GM18861 (cell line): Measurements from ENCODE around the gene USP11.
A peak's percentile ranks its signal among the peaks of the same experiment; 100 is the strongest.

ENCODE experiments used
- ATAC-seq: cut with Tn5 transposase; IDR thresholded peaks from one replicate; pipeline ENCODE4 v1.9.1; 2021; ENCODE audit not compliant: unreplicated experiment

The USP11 gene

DNA sequence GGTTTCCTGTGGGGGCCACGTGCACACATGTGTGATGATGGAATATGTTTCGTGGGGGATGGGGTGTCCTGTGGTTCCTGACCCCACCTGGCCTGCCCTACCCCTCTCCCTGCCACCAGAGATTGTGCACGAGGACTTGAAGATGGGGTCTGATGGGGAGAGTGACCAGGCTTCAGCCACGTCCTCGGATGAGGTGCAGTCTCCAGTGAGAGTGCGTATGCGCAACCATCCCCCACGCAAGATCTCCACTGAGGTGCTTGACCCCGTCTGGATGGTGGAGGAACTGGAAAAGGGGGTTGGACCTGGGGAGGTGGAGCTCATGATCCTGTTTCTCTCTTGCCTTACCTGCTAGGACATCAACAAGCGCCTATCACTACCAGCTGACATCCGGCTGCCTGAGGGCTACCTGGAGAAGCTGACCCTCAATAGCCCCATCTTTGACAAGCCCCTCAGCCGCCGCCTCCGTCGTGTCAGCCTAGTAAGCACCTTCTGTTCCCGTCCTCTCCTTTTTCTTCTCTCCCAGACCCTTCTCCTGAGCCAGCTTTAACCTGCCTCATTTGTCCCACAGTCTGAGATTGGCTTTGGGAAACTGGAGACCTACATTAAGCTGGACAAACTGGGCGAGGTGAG is 8.4 kb upstream of the USP11 start:
- ATAC-seq: no peak

DNA sequence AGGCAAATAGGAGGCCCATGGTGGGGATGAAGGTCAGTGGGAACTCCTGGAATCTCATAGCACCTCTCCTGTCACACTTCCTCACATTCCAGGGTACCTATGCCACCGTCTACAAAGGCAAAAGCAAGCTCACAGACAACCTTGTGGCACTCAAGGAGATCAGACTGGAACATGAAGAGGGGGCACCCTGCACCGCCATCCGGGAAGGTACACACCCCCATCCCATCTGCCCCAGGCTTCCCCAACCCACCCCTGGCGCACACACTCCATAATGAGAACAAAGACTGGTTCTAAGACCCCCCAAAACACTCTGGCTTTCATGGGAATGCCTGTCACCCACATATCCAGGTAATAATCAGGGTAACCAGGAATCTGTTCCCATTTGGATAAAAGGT is 7.9 kb upstream of the USP11 start:
- no peak for ATAC-seq

- ATAC-seq: no peak
Observed at GRCh38 chrX:47226071-47226470, 6.7 kb upstream of the USP11 start.

DNA sequence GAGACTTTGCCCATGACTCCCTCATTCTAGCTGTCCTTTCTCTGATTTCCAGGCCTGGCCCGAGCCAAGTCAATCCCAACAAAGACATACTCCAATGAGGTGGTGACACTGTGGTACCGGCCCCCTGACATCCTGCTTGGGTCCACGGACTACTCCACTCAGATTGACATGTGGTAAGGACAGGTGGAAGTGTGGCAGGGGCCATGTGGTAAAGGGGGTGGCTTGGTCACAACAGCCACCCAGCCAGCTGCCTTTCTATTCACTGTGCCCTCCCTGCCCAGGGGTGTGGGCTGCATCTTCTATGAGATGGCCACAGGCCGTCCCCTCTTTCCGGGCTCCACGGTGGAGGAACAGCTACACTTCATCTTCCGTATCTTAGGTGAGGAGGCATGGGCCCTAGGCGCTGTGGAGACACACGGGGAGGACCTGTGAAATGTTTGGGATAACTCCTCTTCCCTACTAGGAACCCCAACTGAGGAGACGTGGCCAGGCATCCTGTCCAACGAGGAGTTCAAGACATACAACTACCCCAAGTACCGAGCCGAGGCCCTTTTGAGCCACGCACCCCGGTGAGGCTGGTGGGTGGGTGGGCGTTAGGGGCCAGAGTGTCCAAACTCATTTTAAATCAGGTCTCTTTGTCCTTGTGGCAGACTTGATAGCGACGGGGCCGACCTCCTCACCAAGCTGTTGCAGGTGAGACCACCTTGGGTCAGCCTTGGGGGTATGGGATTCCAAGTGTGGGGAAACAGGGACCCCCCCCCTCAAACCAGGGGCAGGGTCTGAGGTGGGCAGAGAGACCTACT is 6.1 kb upstream of the USP11 start:
- ATAC-seq: no peak

DNA sequence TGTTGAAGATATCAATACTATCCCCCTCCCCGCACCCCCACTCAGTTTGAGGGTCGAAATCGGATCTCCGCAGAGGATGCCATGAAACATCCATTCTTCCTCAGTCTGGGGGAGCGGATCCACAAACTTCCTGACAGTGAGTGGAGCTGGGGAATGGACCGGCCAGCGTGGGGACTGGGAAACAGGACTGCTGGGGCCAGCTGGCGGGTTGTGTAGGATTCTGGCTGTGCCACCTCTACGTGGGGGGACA is 5.5 kb upstream of the USP11 start:
- no peak for ATAC-seq

DNA sequence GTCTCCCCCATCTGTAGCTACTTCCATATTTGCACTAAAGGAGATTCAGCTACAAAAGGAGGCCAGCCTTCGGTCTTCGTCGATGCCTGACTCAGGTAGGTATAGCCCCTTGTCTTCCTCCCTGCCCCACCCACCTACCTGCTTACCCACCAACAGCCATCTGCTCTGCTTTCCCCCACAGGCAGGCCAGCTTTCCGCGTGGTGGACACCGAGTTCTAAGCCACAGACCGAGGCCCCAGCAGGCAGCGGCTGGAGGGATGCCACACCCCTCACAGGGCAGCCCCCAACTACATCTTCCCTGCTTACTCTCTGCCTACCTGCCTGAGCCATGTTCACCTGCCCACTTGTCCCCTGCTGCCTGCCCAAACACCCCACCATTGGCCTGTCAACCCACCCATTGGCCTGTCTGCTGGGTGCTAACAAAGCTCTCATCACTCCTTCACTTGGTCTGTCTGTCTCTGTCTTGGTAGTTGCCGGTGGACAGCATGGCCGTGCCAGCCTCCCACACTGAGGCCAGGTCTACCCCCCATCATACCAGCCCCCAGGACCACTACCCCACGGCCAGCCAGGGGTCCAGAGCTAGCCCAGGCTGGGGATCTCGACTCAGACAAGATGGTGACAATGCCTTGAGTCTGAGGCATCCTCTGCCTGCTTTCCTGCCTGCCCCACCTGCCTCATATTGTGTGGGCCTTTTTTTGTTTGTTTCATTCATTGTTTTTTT is 4.1 kb upstream of the USP11 start:
- no peak for ATAC-seq

DNA sequence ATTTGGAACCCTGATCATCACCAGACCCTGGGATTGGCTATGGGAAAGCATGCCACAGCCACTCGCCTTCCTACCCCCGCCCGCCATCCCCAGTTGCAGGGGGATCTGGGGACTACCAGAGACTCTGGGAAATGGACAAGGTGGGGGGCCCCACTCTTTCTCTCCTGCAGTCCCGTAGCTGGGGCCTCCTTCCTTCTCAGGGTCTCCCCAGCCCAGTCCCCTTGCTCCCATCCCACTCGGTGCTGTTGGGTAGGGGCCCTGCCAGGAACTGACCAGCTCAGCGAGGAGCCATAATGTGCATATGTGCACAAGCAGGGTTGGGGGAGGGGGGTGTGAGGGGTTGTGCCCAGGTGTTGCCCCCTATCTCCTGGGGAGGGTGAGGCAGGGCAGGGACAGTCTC is 3.4 kb upstream of the USP11 start:
- ATAC-seq: no peak

- ATAC-seq: no peak
Observed at GRCh38 chrX:47230136-47230868, 2.5 kb upstream of the USP11 start.

DNA sequence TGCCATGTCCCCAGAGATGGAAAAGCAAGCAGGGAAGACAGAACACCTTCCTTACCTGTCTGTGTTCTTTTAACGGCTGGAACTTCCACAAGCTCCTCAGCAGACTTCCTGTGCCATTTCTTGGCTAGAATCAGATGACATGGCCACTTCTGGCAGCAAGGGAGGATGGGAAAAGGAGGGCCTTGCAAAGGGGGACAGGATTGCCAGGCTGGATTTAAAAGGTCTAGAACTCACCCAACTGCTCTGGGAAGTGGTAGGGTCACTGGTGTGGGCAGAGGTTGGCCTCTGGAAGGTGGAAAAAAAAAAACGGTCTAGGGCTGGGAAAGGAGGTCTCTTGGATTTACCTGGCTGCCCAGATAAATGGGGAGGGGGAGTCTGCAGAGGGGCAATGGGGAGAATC is 1.6 kb upstream of the USP11 start:
- no peak for ATAC-seq

DNA sequence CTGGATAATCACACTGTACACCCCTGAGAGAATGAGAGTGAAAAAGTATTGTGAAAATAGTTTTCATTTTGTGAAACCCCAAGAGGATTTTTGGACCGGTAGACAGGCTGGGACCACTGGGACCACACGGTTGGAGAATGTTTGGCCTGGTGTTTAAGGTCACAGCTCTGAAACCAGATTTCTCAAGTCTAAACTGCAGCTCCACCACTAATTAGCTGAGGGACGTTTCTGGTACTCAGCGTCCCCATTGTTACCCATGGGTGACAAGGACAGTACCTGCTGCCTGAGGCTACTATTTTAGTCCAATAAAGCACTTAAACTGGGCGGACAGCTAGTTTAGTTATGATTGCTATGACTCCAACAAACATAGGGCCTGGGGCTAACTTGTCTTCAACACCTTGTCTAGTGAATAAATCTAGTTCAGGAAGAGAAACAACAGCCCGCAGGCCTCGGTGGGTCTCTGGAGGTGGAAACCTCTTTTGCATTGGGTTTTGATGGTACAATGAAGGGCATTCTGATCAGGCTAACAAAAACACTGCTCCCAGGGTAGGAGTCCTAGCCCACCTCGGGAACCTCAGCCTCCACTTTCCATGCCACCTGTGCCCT is 509 bp upstream of the USP11 start:
- ATAC-seq: no peak

DNA sequence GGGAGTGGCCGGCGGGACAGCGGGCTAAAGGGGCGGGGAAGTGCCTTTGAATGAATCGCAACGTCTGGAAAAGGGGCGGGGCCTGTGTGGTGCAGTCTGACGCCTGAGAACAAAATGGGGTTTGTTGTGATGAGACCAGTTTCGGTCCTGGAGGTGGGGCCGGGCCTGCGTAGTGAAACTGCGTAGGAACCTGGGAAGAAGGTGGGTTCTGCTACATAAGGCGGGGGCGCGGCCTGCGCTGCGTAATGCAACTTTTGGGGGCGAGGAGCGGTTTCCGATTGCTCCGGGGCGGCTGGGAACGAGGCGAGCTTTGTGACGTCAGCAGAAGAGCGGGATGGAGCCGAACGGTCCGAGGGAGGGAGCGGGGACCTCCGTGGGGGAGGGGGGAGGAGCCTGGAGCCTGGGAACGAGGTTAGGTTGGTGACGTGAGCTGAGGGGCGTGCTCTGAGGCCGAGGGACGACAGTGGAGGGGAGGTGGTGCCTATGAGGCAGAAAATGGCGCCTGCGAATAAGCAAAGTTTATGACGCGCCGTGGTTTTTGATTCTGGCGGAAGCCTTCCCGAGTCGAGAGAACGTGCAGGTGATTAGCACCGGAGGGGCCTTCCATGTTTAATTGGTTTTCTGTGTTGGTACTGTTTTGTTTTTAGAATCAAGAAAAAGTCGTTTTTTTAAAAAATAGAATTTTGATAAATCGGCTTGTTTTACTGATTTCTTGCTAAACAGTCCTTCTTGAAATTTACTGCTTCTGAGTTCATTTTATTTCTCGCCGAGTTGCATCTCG is 714 bp downstream of the USP11 start:
- peak; percentile 72 for ATAC-seq

- no peak for ATAC-seq
Observed at GRCh38 chrX:47234583-47234982, 1.8 kb downstream of the USP11 start.

DNA sequence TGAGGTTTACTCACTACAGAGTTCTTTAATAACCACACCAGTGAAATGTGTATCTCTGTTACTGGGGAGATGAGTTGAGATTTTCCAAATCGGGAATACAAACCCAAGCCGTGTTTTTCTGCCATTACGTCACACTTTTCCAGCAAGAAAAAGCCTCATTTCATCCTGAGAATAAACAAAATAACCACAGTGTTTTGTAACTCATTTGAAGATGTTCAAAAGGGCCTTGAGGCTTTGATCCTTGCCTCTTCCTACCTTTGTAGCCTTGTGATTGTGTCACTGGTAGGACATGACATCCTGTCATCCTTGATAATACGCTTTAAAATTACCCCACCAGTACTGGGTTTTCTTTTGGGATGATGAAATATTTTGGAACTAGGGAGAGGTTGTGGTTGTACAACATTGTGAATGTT is 2.9 kb downstream of the USP11 start:
- ATAC-seq: no peak

DNA sequence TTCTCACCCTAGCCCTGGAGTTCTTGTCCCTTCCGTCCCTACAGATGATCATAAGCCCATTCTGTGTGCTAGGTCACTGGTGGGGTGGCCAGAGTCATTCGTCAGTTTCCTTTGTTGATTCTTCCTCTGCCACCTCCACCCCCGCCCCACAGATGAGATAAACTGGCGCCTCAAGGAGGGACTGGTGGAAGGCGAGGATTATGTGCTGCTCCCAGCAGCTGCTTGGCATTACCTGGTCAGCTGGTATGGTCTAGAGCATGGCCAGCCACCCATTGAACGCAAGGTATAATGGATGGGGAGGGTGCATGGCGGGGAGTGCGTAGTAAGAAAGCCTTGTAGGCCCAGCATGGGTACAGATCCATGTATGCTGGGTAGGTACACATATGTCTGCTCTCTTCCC is 6.4 kb downstream of the USP11 start:
- no peak for ATAC-seq

GRCh38 chrX:47239898-47240545 is 7.2 kb downstream of the USP11 start:
- ATAC-seq: no peak

- ATAC-seq: no peak
Observed at GRCh38 chrX:47240619-47241018, 7.8 kb downstream of the USP11 start.

- ATAC-seq: no peak
Observed at GRCh38 chrX:47241201-47242011, 8.6 kb downstream of the USP11 start.

GRCh38 chrX:47242321-47242720 is 9.5 kb downstream of the USP11 start:
- ATAC-seq: no peak

DNA sequence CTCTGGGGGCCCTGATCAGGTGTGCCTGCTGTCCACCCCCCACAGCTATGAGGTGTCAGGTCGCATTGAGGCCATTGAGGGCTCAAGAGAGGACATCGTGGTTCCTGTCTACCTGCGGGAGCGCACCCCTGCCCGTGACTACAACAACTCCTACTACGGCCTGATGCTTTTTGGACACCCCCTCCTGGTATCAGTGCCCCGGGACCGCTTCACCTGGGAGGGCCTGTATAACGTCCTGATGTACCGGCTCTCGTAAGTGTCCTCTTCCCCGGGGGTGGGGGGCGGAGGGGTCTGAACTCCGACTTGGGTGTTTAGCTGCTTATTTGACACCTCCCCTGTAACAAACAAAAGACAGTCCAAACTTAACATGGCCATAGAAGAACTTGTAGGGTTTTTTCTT is 10.5 kb downstream of the USP11 start:
- no peak for ATAC-seq
